Mucosa of descending colon (tissue), 3 donors: Measurements from ENCODE around the gene RALGPS1. TPM values are rescaled to one million over a fixed set of nuclear protein-coding genes. Genes with fewer than 3 reads are reported as not detected.

ENCODE experiments used
- ATAC-seq: fragments of 200-7000 bp; cut with Tn5 transposase; one replicate; pipeline ENCODE4 v1.9.1; 2020; ENCODE audit warnings: mild to moderate bottlenecking, moderate library complexity
- DNase-seq, 3 donors: peaks; one replicate each; pipeline ENCODE4 v3.0.0-alpha.2; 2020
- H3K36me3 ChIP-seq: fragments of 200-600 bp; one replicate; pipeline ENCODE4 v1.8.0; 2021; ENCODE audit warnings: low read depth, mild to moderate bottlenecking
- H3K4me1 ChIP-seq: fragments of 200-600 bp; one replicate; pipeline ENCODE4 v1.8.0; 2021; ENCODE audit warnings: low read depth, mild to moderate bottlenecking
- H3K4me3 ChIP-seq: fragments of 200-600 bp; one replicate; pipeline ENCODE4 v1.8.0; 2021; ENCODE audit warnings: mild to moderate bottlenecking
- H3K9me3 ChIP-seq: fragments of 200-600 bp; one replicate; pipeline ENCODE4 v1.8.0; 2021; ENCODE audit warnings: mild to moderate bottlenecking
- CTCF ChIP-seq: fragments of 200-600 bp; IDR thresholded peaks from one replicate; pipeline ENCODE4 v1.8.0; 2022; ENCODE audit warnings: antibody characterized with exemption, mild to moderate bottlenecking
- intact Hi-C, 2 donors: fragments of 100-400 bp; cut with DNase I in 1 of 2; cut with micrococcal nuclease in 1 of 2; formaldehyde crosslinking; loops; one replicate each; pipeline versions ENCODE4 v1.11.0 to v1.11.1; 2022; cut with DNase I, micrococcal nuclease
- total RNA-seq, 3 donors: library from RNA; stranded (reverse); fragmentation: NEBNext Ultra II Directional in 2 of 3; extraction: Animal tissue kit (Norgen Biotek cat#: 25700) in 2 of 3; gene quantifications; one replicate each; pipeline versions ENCODE4 v1.2.1 to v1.2.4, GENCODE V29; 2021 to 2023
- donor health status: DM: no; HTN: no; CAD: no; lungs with moderate emphysema.
- donor health status: DM: no; HTN: no; CAD: no.
- donor health status: DM: no; HTN: yes; CAD: no.

RALGPS1 gene
- total RNA-seq, 3 donors from 2014 or later = 31.3 to 55.4 (median 32.1) TPM

DNA sequence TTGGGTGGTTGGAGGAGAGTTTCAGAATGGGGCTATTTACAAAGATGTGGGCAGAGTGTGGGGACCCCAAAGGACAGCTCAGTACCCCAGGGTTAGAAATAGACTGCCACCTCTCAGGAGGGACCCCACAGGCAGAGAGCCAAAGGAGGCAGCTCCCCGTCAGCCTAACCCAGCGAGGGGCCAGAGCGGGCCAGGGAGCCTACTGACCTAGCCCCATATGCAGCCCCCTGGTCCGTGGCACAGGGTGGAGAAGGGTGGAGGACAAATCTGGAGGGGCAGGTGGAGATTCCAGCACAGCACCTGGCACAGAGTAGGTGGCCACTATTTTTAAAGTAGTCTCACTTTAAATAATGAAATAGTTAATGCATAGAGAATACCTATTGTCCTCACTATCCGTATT is 275.0 kb downstream of the RALGPS1 start:
- DNase-seq = no peak
- no peaks in the 10 kb centered on the region for H3K9me3 ChIP-seq
- intact Hi-C loops = no loop called here
- H3K4me1 ChIP-seq = no peaks in the 10 kb centered on the region
- ATAC-seq = no peak
- H3K4me3 ChIP-seq = no peak overlapping the region
- TF ChIP-seq CTCF = no peak
- no peaks in the 10 kb centered on the region for H3K36me3 ChIP-seq

- ATAC-seq = no peak
- H3K4me3 ChIP-seq = no peak overlapping the region
- H3K9me3 ChIP-seq = no peaks in the 10 kb centered on the region
- no peaks in the 10 kb centered on the region for H3K36me3 ChIP-seq
- H3K4me1 ChIP-seq = no peaks in the 10 kb centered on the region
- DNase-seq = no peak
- no peak for TF ChIP-seq CTCF
- intact Hi-C loops = no loop called here
Observed at GRCh38 chr9:127192744-127193143, 278.2 kb downstream of the RALGPS1 start.

DNA sequence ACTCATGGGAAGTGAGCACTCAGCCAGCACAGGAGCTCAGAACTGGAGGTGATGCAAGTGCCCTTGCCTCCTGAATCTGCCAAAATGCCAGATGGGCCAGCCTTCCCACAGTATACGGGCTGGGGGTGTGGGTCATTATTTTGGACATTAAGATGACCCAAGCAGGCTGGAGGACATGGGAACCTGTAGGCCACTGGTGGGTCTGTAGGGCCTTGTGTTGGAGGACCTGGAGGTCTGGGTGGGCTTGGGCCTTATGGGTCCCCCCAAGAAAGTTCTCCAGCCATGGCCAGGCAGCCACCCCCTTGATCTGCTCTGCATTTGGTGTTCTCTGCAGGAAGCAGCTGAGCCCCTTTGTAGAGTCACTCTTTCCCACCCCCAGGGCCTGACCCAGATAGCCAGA is 278.9 kb downstream of the RALGPS1 start:
- no peak overlapping the region for H3K4me3 ChIP-seq
- ATAC-seq (no peak), DNase-seq (no peak)
- intact Hi-C loops = no loop called here
- H3K9me3 ChIP-seq = no peaks in the 10 kb centered on the region
- no peaks in the 10 kb centered on the region for H3K36me3 ChIP-seq
- no peak for TF ChIP-seq CTCF
- H3K4me1 ChIP-seq = peaks cover under 1% of the 10 kb centered on the region

- TF ChIP-seq CTCF = no peak
- intact Hi-C loops = no loop called here
- H3K36me3 ChIP-seq = no peaks in the 10 kb centered on the region
- peak; percentile 17 for ATAC-seq
- no peaks in the 10 kb centered on the region for H3K9me3 ChIP-seq
- DNase-seq = no peak
- peaks cover 6% of the 10 kb centered on the region for H3K4me1 ChIP-seq
- no peak overlapping the region for H3K4me3 ChIP-seq
Observed at GRCh38 chr9:127194881-127195713, 280.5 kb downstream of the RALGPS1 start.

GRCh38 chr9:127195976-127196825 is 281.6 kb downstream of the RALGPS1 start:
- ATAC-seq = no peak
- intact Hi-C loops = no loop called here
- Histone ChIP-seq H3K4me1 (peaks cover 6% of the 10 kb centered on the region), H3K4me3 (no peak overlapping the region), H3K36me3 (no peaks in the 10 kb centered on the region), H3K9me3 (no peaks in the 10 kb centered on the region)
- no peak for DNase-seq
- TF ChIP-seq CTCF = no peak
